AG20443 (cell line): ENCODE results near the gene CTBP1.

Source experiments
- DNase-seq: peaks from one replicate; pipeline ENCODE4 v3.0.0; 2012; ENCODE audit warnings: low spot score, mixed read lengths

The CTBP1 gene

GRCh38 chr4:1175635-1176229 lies 73.2 kb downstream of the CTBP1 start:
- DNase-seq = no peak

DNA sequence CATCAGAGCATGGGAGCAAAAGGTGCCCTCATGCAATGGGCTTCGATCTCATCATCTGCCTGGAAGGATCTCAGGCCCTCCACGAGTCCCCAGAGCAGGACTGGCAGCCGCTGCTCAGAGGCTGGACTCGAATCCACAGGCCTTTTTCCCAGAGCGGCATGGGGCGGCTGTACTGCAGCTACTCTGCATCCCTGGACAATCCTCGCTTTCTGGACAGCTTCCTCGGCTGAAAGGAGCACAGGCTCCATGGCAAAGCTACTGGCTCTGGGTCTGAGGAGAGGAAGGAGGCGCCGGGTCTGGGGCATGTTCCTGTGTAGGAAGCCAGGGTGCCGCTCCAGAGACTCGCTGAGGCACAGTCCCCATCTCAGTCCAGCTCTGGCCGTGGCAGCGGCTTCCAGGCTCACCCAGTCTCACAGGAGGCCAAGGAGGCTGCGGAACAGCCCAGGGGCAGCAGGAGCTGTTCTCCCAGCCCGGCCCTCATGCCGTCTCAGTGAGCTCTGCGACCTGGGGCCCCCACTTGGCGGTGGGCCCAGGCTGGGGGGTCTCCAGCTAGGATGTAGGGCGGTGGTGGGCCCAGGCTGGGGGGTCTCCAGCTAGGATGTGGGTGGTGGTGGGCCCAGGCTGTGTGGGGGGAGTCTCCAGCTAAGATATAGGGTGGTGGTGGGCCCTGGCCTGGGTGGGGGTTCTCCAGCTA lies 73.8 kb downstream of the CTBP1 start:
- DNase-seq = no peak

- peak; percentile 74 for DNase-seq
These were observed 75.8 kb downstream of the CTBP1 start for GRCh38 chr4:1172971-1173757.

- DNase-seq = peak; percentile 57
These were observed 76.6 kb downstream of the CTBP1 start, which contains the start of gene SPON2 for GRCh38 chr4:1172228-1172851. TSS of gene SPON2 (minus strand) at chr4:1172583.

DNA sequence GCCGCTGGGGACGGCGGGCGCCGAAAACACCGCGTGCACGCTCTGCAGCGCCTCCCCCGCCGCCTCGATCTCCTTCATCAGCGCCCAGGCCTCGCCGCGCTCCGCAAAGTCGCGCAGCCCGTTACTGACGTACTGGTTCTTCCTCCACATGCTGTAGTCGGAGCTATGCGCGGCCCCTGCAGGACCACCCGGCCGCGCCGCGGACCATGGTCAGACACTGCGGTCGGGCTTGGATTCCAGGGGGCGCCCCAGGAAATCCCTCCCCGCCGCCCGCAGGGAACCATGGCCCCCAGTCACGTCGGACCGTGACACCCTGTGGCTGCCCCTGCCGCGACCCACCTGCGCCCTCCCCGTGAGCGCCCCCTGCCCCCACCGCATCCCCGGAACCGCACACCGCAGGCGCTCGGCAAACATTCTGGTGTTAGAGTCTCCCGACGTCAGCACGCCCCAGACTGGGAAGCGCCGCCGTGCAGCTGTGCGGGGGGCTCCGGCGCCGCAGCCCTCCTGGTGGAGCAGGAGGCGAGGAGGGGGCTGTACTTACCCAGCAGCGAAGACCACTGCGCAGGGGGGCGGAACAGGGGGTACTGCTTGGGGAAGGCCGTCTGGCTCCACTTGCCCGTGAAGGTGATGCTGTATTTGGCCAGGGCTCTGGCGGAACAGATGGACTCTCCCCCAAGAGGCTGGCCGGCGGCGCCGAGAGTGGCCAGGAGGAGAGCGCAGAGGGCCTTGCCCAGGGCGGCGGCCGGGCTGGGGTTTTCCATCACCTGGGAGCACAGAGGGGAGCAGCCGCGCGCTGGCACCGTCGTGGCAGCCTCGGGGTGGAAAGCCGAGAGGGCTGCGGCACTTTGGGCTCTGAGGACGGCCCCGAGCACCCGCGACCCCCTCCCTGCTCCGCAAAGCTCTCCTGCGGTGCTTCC lies 77.4 kb downstream of the CTBP1 start:
- DNase-seq = no peak

DNA sequence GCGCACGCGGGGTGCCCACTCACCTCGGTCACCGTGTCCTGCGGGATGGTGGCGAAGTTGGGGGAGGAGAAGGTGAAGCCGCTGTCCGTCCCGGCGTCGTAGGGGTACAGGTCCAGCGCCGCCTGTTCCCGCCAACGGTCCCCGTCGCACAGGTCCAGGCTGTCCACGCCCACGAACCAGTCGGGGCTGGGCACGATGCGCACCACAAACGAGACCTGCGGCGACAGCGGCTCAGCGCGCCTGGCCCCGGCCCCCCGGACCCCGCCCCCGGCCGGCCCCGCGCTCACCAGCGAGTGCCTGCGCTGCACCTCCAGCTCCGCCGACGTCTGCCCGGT lies 78.0 kb downstream of the CTBP1 start:
- DNase-seq = no peak

DNA sequence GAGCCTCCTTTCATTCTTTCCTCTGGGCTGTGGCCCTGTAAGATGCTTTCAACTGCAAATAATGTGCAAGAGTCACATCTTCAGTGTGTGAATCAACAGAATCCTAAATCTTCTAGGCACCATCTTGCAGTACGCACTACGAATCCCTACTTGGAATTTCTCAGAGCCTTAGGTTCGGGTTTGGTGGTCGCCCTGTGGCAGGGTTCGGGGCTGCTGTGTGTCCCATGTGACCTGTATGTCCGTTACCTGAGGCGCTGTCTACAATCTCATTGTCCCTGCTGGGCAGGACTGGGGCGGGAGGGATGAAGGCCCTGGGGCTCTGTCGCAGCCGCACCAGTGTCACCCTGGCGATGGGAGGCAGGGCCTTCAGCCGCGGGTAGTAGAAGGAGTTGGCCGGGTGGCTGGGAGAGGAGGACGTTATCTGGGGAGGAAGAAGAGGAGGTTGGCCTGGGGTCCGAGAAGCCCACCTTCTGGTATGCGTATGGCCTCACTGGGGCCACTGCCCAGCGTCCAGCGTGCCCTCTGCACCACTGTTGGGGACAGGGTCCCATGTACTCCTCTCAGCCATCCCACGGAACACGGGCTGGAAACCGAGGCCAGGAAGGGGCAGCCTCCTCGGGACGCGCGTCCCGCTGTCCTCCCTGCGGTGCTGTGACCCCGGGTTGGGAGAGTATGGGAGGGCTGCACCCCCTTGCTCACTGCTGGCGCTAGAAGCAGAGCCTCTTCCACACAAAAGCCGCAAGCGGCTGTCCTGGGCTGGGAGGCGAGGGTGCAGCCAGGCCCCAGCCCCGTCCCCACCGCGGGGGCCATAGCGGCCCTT lies 78.6 kb downstream of the CTBP1 start:
- DNase-seq = no peak

DNA sequence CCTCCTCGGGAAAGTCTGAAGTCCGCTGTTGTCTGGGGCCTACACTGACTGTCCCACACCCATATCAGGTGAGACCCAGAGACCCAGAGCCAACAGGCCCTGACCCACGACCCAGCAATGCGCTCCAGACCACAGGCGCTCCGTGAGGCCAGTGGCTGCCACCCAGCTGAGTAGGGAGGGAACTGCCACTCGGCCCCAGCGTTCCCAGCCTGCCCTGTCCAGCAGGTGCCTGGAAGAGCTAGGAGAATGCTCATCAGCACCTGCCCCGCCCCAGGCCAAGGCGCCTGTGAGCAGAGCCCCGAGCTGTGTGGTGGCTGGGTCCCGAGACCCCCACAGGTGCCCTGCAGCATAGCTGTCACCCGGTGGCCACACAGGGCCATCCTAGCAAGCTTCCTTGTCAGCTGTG lies 79.2 kb downstream of the CTBP1 start:
- no peak for DNase-seq

DNA sequence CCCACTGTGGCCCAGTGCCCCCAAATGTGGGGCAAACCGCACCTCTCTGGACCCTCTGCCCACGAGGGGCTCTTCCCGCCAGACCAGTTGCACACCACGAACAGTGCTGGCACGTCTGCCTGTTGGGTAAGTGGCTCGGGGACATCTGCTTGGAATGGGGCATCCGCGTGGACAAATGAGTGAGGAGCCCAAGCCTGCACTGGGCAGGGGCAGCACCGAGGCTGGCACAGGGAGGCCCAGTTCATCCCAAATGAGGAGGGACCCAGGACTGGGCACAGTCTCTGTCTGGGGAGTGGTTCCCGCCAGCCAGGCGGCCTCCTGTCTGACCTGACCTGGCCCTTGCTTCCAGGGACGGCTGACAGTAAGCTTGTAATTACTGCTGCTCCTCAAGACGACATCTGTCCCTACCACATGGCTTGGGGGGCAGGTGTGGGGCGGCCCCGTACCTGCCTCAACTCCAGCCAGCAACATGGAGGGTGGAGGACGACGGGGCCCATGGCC lies 79.7 kb downstream of the CTBP1 start:
- no peak for DNase-seq

- no peak for DNase-seq
These were observed 80.5 kb downstream of the CTBP1 start for GRCh38 chr4:1168191-1169101.

DNA sequence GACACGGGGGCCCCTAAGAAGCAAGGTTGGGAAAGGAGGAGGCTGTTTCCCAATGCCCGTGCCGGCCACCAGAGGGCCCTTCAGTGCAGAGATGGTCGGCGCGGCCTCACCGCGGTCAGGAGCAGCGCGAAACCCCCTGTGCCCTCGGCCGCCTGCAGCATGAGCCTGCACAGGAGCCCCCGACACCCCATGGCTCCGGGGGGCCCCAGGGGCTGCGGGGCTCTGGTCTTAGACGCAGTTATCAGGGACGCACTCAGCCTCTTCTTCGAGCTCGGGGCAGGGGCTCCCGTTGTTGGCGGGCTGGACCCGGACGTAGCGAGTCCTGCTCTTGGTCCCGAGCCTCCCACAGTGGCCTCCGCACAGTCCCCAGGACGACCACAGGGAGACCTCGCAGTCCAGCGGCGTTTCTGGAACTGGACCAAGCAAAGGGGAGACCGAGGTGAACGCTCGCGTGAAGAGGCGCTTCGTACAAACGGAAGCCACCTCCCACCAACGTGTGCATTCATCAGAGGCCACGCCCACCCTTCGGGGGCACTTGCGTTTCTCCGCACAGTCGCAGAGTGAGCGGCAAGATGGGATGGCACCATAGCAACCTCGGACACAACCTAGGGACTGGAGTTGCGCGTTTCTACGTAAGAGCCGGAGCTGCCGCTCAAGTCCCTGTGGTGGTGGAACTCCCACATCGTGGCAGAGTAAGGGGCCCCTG lies 81.5 kb downstream of the CTBP1 start:
- DNase-seq = peak; percentile 89

DNA sequence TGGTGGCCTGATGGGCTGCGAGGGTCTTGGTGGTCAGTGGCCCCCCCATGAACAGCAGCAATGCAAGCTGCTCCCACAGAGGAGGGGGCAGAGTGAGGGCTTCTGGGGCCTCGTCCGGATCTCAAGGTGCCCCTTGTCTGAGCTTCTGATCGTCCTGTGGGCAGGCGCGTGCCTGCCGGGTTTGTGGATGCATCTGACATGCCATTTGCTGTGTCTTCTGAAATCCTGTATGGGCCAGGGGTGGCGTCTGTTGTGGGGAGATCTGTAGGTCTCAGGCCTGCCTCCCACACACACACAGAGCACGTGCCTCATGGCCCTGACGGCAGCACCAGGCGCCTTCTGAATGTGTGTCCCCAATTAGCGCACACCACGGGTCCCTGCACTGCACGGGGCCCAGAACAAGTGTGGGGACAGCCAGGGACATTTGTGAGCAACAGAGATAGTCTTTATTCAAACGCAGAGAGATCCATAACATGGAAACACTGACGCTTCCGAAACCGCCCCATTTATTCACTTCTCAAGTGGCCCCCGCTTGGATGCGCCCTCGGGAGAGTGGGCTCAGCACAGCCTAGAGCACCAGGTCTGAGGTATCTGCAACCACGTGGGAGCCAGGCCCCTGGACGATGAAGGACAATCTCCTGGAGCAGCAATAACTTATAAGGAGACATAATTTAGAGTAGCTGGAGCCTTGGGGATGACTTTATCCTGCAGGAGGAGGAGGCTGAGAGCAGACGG lies 82.3 kb downstream of the CTBP1 start:
- no peak for DNase-seq

DNA sequence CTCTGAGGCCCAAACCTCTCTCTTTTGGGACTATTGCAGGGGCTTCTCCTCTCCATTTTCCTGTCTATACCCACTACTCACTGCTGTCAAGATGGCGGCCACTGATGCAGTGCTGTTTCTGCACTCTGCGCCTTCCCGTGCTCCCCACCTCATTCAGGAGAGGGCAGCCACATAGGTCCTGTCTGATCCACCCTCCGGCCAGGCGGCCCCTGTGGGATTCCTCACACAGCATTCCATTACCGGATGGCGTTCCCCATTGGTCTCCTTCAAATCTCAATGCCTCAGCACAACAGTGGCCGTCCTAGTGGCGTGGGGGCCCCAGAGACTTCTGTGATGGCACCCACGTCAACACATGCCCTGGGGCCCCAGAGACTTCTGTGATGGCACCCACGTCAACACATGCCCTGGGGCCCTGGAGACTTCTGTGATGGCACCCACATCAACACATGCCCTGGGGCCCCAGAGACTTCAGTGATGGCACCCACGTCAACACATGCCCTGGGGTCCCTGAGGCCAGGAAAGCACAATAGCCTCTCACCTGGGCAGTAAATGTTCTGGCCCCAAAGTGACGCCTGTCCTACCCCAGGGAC lies 83.9 kb downstream of the CTBP1 start:
- DNase-seq = no peak

GRCh38 chr4:1164444-1164843 lies 84.5 kb downstream of the CTBP1 start:
- DNase-seq = no peak

DNA sequence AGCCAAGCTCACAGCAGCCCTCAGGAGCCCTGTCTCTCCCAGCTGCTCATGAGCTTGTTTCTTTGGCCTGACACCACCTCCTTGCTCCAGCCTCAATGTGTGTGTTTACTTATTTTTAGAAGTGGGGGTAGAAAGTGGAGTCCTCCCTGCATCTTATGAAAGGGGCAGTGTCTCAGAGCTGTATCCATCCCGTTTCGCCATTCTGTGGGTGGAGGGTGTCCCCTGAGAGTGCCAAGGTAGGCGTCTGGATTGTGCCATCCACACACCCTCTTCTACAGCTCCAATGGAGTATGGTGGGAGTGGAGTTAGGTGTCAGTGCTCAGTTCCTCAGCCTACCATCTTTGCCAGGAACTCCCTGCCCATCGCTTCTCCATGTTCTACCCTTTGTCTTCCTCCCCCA lies 84.9 kb downstream of the CTBP1 start:
- DNase-seq = no peak
